ENCODE results near the gene PEX6. TPM values are rescaled to one million over a fixed set of nuclear protein-coding genes. Genes with fewer than 3 reads are reported as not detected.
A peak's percentile ranks its signal among the peaks of the same experiment; 100 is the strongest.

Gene PEX6
- total RNA-seq, 2 experiments from 2014 or later = 23.8 to 24.7 TPM

- BruUV-seq (replicated peaks) = TSS peak; percentile 82
- Histone ChIP-seq H3K4me1 (ENCODE audit: insufficient read depth, low read length, poor library complexity, severe bottlenecking) (peaks cover 29% of the 10 kb centered on the region), H3K4me2 (ENCODE audit: low read length) (peak overlapping the region; percentile 82), H3K9me3 (ENCODE audit: low read length) (no peaks in the 10 kb centered on the region), H3K36me3 (ENCODE audit: insufficient read depth, low read length) (peaks cover 17% of the 10 kb centered on the region), H2AFZ (ENCODE audit: low read length) (peak overlapping the region; percentile 85), H3K9me2 (ENCODE audit: insufficient read depth, low read length) (no peaks in the 10 kb centered on the region), H3K27ac (ENCODE audit: low read depth, low read length, poor library complexity, severe bottlenecking) (peak overlapping the region; percentile 50), H4K20me1 (ENCODE audit: insufficient read depth, low read length) (no peaks in the 10 kb centered on the region), H3K79me2 (ENCODE audit: insufficient read depth, low read depth, low read length) (peaks cover 22% of the 10 kb centered on the region; the same call in 1 of the 2 replicates), H3K4me3 (ENCODE audit: low read depth, low read length, poor library complexity, severe bottlenecking) (peak overlapping the region; percentile 88)
- peak; percentile 47 for DNase-seq (ENCODE audit: low spot score)
- CTCF ChIA-PET (ENCODE audit: unreplicated experiment) = interaction anchor here (1.2 kb wide), 1 partner anchor 34 kb away, joined by 3 read pairs; the partner anchor contains the start of genes KLHDC3 and MEA1
- no peak for TF ChIP-seq CTCF (conservative IDR thresholded peaks at IDR 0.05; ENCODE audit: low read length)
- no peak for TF ChIP-seq EZH2phosphoT487 (IDR thresholded peaks at IDR 0.05; ENCODE audit: borderline replicate concordance, low read depth, low read length)
- intact Hi-C loops (cut with micrococcal nuclease; ENCODE audit: unreplicated experiment) = loop anchor here (1.0 kb wide), 1 partner anchor 50 kb away; the partner anchor contains the start of gene CNPY3
- POLR2A ChIA-PET = interaction anchor here (0.6 to 2.6 kb wide), 6 partner anchors 11 to 172 kb away, joined by 3 to 18 read pairs (median 6); partner anchors contain the start of genes CNPY3, KLC4 and MRPL2
Measured at GRCh38 chr6:42979523-42980177, 669 bp upstream of the PEX6 start.

- Histone ChIP-seq H3K4me2 (ENCODE audit: low read length) (peak overlapping the region; percentile 82), H3K4me3 (ENCODE audit: low read depth, low read length, poor library complexity, severe bottlenecking) (peak overlapping the region; percentile 88), H3K9me3 (ENCODE audit: low read length) (no peaks in the 10 kb centered on the region), H3K36me3 (ENCODE audit: insufficient read depth, low read length) (peaks cover 22% of the 10 kb centered on the region), H3K27ac (ENCODE audit: low read depth, low read length, poor library complexity, severe bottlenecking) (peak overlapping the region; percentile 50), H2AFZ (ENCODE audit: low read length) (peak overlapping the region; percentile 85; the same call in 1 of the 2 replicates), H3K9me2 (ENCODE audit: insufficient read depth, low read length) (no peaks in the 10 kb centered on the region), H4K20me1 (ENCODE audit: insufficient read depth, low read length) (no peaks in the 10 kb centered on the region), H3K79me2 (ENCODE audit: insufficient read depth, low read depth, low read length) (peaks cover 22% of the 10 kb centered on the region; the same call in 1 of the 2 replicates), H3K4me1 (ENCODE audit: insufficient read depth, low read length, poor library complexity, severe bottlenecking) (peaks cover 23% of the 10 kb centered on the region)
- DNase-seq (ENCODE audit: low spot score) = peak; percentile 32
- intact Hi-C loops (cut with micrococcal nuclease; ENCODE audit: unreplicated experiment) = no loop called here
- TF ChIP-seq EZH2phosphoT487 (IDR thresholded peaks at IDR 0.05; ENCODE audit: borderline replicate concordance, low read depth, low read length) = no peak
- TF ChIP-seq CTCF (conservative IDR thresholded peaks at IDR 0.05; ENCODE audit: low read length) = no peak
- ChIA-PET POLR2A (interaction anchor here (0.5 to 2.6 kb wide), 7 partner anchors 14 to 1209 kb away, joined by 3 to 18 read pairs (median 3); partner anchors contain the start of genes CNPY3, KLC4, KLHDC3 and MRPL2), CTCF (ENCODE audit: unreplicated experiment) (no interaction called here)
- BruUV-seq (replicated peaks) = no TSS peak
Measured at GRCh38 chr6:42978487-42978838, 518 bp downstream of the PEX6 start.
